ENCODE data around the gene EFNA5. TPM values are rescaled to one million over a fixed set of nuclear protein-coding genes. Genes with fewer than 3 reads are reported as not detected.

Gene EFNA5
- total and polyA plus RNA-seq, 2 experiments from 2014 or later: 7.5 to 10.1 TPM

- TF ChIP-seq ZNF462 (CRISPR knock-in tag; IDR thresholded peaks at IDR 0.05) (no peak), ZNF114 (CRISPR knock-in tag; IDR thresholded peaks at IDR 0.05) (no peak), CTCF (conservative IDR thresholded peaks at IDR 0.05; ENCODE audit: low read depth in 2 of 2) (no peak), JUNB (IDR thresholded peaks at IDR 0.05; ENCODE audit: unreplicated experiment) (no peak), CREB1 (CRISPR knock-in tag; IDR thresholded peaks at IDR 0.05; ENCODE audit: low read depth) (no peak), REST (IDR thresholded peaks at IDR 0.05; ENCODE audit: unreplicated experiment) (no peak)
Measured at GRCh38 chr5:107389775-107390148, 281.0 kb downstream of the EFNA5 start (continued).
